Dermis microvascular lymphatic vessel endothelial cell (primary cell): Measurements from ENCODE around the gene TFF2. TPM values are rescaled to one million over a fixed set of nuclear protein-coding genes. Genes with fewer than 3 reads are reported as not detected.
A peak's percentile ranks its signal among the peaks of the same experiment; 100 is the strongest.

Experiments used
- DNase-seq, 2 donors: peaks; one replicate each; pipeline versions ENCODE4 v3.0.0 to v3.0.0-alpha.2; 2010; ENCODE audit warnings: low read depth in 2 of 2
- total RNA-seq: library from RNA; depleted of rRNA; stranded (reverse); fragments of >200 nt; gene quantifications from 2 replicates; pipeline ENCODE4 v1.2.1, GENCODE V29; 2014

TFF2 gene
- total RNA-seq, 1 donor from 2014 or later: not detected

GRCh38 chr21:42320791-42321190 is 30.0 kb downstream of the TFF2 start:
- DNase-seq: no peak

GRCh38 chr21:42319851-42320572 is 30.8 kb downstream of the TFF2 start:
- no peak for DNase-seq

GRCh38 chr21:42319376-42319775 is 31.4 kb downstream of the TFF2 start:
- DNase-seq: peak in 1 of 2 donors; percentile 40

GRCh38 chr21:42317826-42318746 is 32.7 kb downstream of the TFF2 start:
- no peak for DNase-seq

GRCh38 chr21:42317341-42317741 is 33.5 kb downstream of the TFF2 start:
- DNase-seq: no peak

GRCh38 chr21:42316891-42317290 is 33.9 kb downstream of the TFF2 start:
- no peak for DNase-seq

- peak; percentile 88 to 93 for DNase-seq
Observed at GRCh38 chr21:42315296-42315891, 35.4 kb downstream of the TFF2 start, which contains the start of gene TFF3. Gene TFF3 (minus strand): TSS chr21:42315409. CDS start chr21:42315374, 35 bp downstream.

- DNase-seq: no peak
Observed at GRCh38 chr21:42314616-42315295, 36.0 kb downstream of the TFF2 start.

GRCh38 chr21:42313501-42313969 is 37.3 kb downstream of the TFF2 start:
- peak in 1 of 2 donors; percentile 23 for DNase-seq

GRCh38 chr21:42312626-42313104 is 38.1 kb downstream of the TFF2 start:
- no peak for DNase-seq

GRCh38 chr21:42311816-42312625 is 38.8 kb downstream of the TFF2 start:
- DNase-seq: no peak

- DNase-seq: no peak
Observed at GRCh38 chr21:42311160-42311559, 39.6 kb downstream of the TFF2 start.

- no peak for DNase-seq
Observed at GRCh38 chr21:42310411-42311001, 40.3 kb downstream of the TFF2 start.

GRCh38 chr21:42309753-42310213 is 41.0 kb downstream of the TFF2 start:
- DNase-seq: peak in 1 of 2 donors; percentile 56

GRCh38 chr21:42308914-42309752 is 41.7 kb downstream of the TFF2 start:
- DNase-seq: no peak

GRCh38 chr21:42308161-42308913 is 42.5 kb downstream of the TFF2 start:
- DNase-seq: no peak

GRCh38 chr21:42307106-42307505 is 43.7 kb downstream of the TFF2 start:
- no peak for DNase-seq
